H1 (cell line): ENCODE measurements around the gene CCNG1. TPM values are rescaled to one million over a fixed set of nuclear protein-coding genes. Genes with fewer than 3 reads are reported as not detected.

ENCODE experiments used
- CTCF ChIA-PET: fragments of 300-600 bp; sonication (Branson Sonifier 250); formaldehyde crosslinking; loops from one replicate; lab custom pipeline; 2021; ENCODE audit not compliant: partially characterized antibody; lab: Charles Lee
- POLR2A ChIA-PET: fragments of 300-600 bp; sonication (Branson Sonifier 250); formaldehyde crosslinking; loops from one replicate; lab custom pipeline; 2021; ENCODE audit warnings: inconsistent platforms; ENCODE audit not compliant: partially characterized antibody; lab: Charles Lee
- DNase-seq, 2 experiments: peaks; one replicate each; pipeline versions ENCODE4 v3.0.0 to v3.0.0-alpha.2; 2010 to 2022; ENCODE audit warnings: low spot score in 2 of 2, low read depth in 1 of 2, mixed read lengths in 1 of 2
- FAIRE-seq: peaks from 2 replicates; lab custom pipeline; 2011; peaks lifted over from hg19 to GRCh38; lab: Jason Lieb, UNC
- H2AFZ ChIP-seq: 2 replicates; pipeline ENCODE4 v1.8.1; 2012; ENCODE audit warnings: low read length, inconsistent platforms
- H2AK5ac ChIP-seq: 2 replicates; pipeline ENCODE4 v1.6.1; 2013; ENCODE audit warnings: low read depth, low read length
- H2BK120ac ChIP-seq: replicated peaks from 2 replicates; pipeline ENCODE3; 2013; ENCODE audit warnings: low read depth, low read length, inconsistent platforms
- H2BK12ac ChIP-seq: 2 replicates; pipeline ENCODE4 v1.6.1; 2013; ENCODE audit warnings: low read depth, low read length
- H2BK15ac ChIP-seq: 2 replicates; pipeline ENCODE4 v1.6.1; 2013; ENCODE audit warnings: low read length
- H2BK20ac ChIP-seq: 2 replicates; pipeline ENCODE4 v1.6.1; 2013; ENCODE audit warnings: low read length
- H2BK5ac ChIP-seq: 2 replicates; pipeline ENCODE4 v1.6.1; 2013; ENCODE audit warnings: low read depth, low read length
- H3K14ac ChIP-seq: 2 replicates; pipeline ENCODE4 v1.6.1; 2013; ENCODE audit warnings: inconsistent platforms; ENCODE audit not compliant: insufficient read length
- H3K18ac ChIP-seq: 2 replicates; pipeline ENCODE4 v1.6.1; 2013; ENCODE audit warnings: low read length; ENCODE audit errors: extremely low read depth
- H3K23ac ChIP-seq: 2 replicates; pipeline ENCODE4 v1.6.1; 2013; ENCODE audit warnings: inconsistent platforms; ENCODE audit not compliant: insufficient read length
- H3K23me2 ChIP-seq: 2 replicates; pipeline ENCODE4 v1.6.1; 2013; ENCODE audit warnings: low read depth, low read length
- H3K27ac ChIP-seq: 2 replicates; pipeline ENCODE4 v1.6.1; 2011; ENCODE audit warnings: low read depth, low read length, inconsistent platforms
- H3K27me3 ChIP-seq, 4 experiments: replicated peaks in 1 of 4; 1 replicate in 1 of 4; 2 replicates in 3 of 4; pipeline versions ENCODE4 v1.6.1 to v1.8.1; 2011 to 2013; ENCODE audit warnings: low read length in 3 of 4, mild to moderate bottlenecking in 3 of 4, inconsistent platforms in 2 of 4, mixed read lengths in 2 of 4, moderate library complexity in 1 of 4; ENCODE audit not compliant: control insufficient read depth in 3 of 4, insufficient read depth in 3 of 4; ENCODE audit errors: extremely low read depth in 1 of 4
- H3K36me3 ChIP-seq, 4 experiments: 2 replicates each; pipeline versions ENCODE4 v1.6.1 to v1.8.1; 2011 to 2013; ENCODE audit warnings: mild to moderate bottlenecking in 4 of 4, low read length in 3 of 4, moderate library complexity in 2 of 4, control low read depth in 1 of 4, inconsistent platforms in 1 of 4; ENCODE audit not compliant: insufficient read depth in 4 of 4, control insufficient read depth in 2 of 4
- H3K4ac ChIP-seq: replicated peaks from 2 replicates; pipeline ENCODE3; 2013; ENCODE audit warnings: low read length, low read depth, mixed read lengths, inconsistent platforms; ENCODE audit not compliant: insufficient read length
- H3K4me1 ChIP-seq, 4 experiments: replicated peaks in 1 of 4; 1 replicate in 1 of 4; 2 replicates in 3 of 4; pipeline versions ENCODE4 v1.6.1 to v1.8.1; 2011 to 2013; ENCODE audit warnings: low read length in 3 of 4, inconsistent platforms in 2 of 4, mixed read lengths in 1 of 4; ENCODE audit not compliant: insufficient read depth in 4 of 4, control insufficient read depth in 3 of 4
- H3K4me2 ChIP-seq, 2 experiments: 2 replicates each; pipeline versions ENCODE4 v1.6.1 to v1.8.1; 2011 to 2013; ENCODE audit warnings: low read depth in 2 of 2, low read length in 2 of 2, control low read depth in 1 of 2, inconsistent platforms in 1 of 2, mild to moderate bottlenecking in 1 of 2; ENCODE audit not compliant: insufficient read depth in 1 of 2
- H3K4me3 ChIP-seq, 4 experiments: fragments of 200-600, 300-600 bp in 1 of 4; sonication (generic), shearing (Covaris generic), sonication (Bioruptor Twin) in 1 of 4; 2 replicates each; pipeline versions ENCODE4 v1.5.1 to v1.8.1; 2011 to 2016; ENCODE audit warnings: low read length in 4 of 4, low read depth in 3 of 4, control low read depth in 2 of 4, inconsistent platforms in 2 of 4, mild to moderate bottlenecking in 2 of 4, mixed read lengths in 1 of 4, moderate library complexity in 1 of 4; ENCODE audit not compliant: insufficient read depth in 2 of 4; ENCODE audit errors: extremely low read depth in 1 of 4
- H3K56ac ChIP-seq: replicated peaks from 2 replicates; pipeline ENCODE3; 2013; ENCODE audit warnings: low read depth, mild to moderate bottlenecking, mixed read lengths, low read length, inconsistent platforms; ENCODE audit not compliant: insufficient read length
- H3K79me1 ChIP-seq: 2 replicates; pipeline ENCODE4 v1.6.1; 2013; ENCODE audit warnings: low read depth, low read length, control low read depth
- H3K79me2 ChIP-seq, 2 experiments: 2 replicates each; pipeline versions ENCODE4 v1.6.1 to v1.8.1; 2012 to 2013; ENCODE audit warnings: low read length in 2 of 2, mild to moderate bottlenecking in 2 of 2, inconsistent platforms in 1 of 2; ENCODE audit not compliant: insufficient read depth in 2 of 2, control insufficient read depth in 1 of 2
- H3K9ac ChIP-seq, 4 experiments: replicated peaks in 1 of 4; 1 replicate in 1 of 4; 2 replicates in 3 of 4; pipeline versions ENCODE4 v1.6.1 to v1.8.1; 2011 to 2013; ENCODE audit warnings: low read depth in 3 of 4, low read length in 3 of 4, control low read depth in 2 of 4, mild to moderate bottlenecking in 2 of 4, moderate library complexity in 2 of 4, inconsistent platforms in 1 of 4; ENCODE audit errors: extremely low read depth in 1 of 4
- H3K9me3 ChIP-seq, 2 experiments: 2 replicates each; pipeline versions ENCODE4 v1.6.1 to v1.8.1; 2012 to 2013; ENCODE audit warnings: mild to moderate bottlenecking in 2 of 2, moderate library complexity in 2 of 2, control low read depth in 1 of 2, inconsistent platforms in 1 of 2, low read depth in 1 of 2, low read length in 1 of 2, mixed read lengths in 1 of 2; ENCODE audit not compliant: insufficient read depth in 2 of 2
- H4K20me1 ChIP-seq, 2 experiments: replicated peaks in 1 of 2; 2 replicates each; pipeline versions ENCODE3 to v1.8.1; 2011 to 2013; ENCODE audit warnings: inconsistent platforms in 2 of 2, low read length in 2 of 2, mild to moderate bottlenecking in 1 of 2; ENCODE audit not compliant: insufficient read depth in 2 of 2, control insufficient read depth in 1 of 2
- H4K5ac ChIP-seq: 2 replicates; pipeline ENCODE4 v1.6.1; 2013; ENCODE audit warnings: low read length, low read depth, mixed read lengths, inconsistent platforms; ENCODE audit not compliant: insufficient read length
- H4K8ac ChIP-seq: 2 replicates; pipeline ENCODE4 v1.8.0; 2013; ENCODE audit warnings: mild to moderate bottlenecking, moderate library complexity, low read length, inconsistent platforms; ENCODE audit not compliant: insufficient read depth; ENCODE audit errors: extremely low read depth
- H4K91ac ChIP-seq: replicated peaks from 2 replicates; pipeline ENCODE3; 2013; ENCODE audit warnings: low read length, mixed read lengths, inconsistent platforms; ENCODE audit not compliant: insufficient read length
- BCL11A ChIP-seq, 2 experiments: IDR thresholded peaks; one replicate each; pipeline ENCODE4 v1.6.1; 2011; ENCODE audit warnings: low read depth in 2 of 2, low read length in 2 of 2, mild to moderate bottlenecking in 2 of 2
- CBX5 ChIP-seq: fragments of 300-800, 300-1000 bp; sonication (generic); IDR thresholded peaks from 2 replicates; pipeline ENCODE4 v1.7.1; 2016; ENCODE audit warnings: antibody characterized with exemption, low read length, low read depth
- CTBP2 ChIP-seq: IDR thresholded peaks from 2 replicates; pipeline ENCODE4 v1.7.0; 2011; ENCODE audit warnings: borderline replicate concordance, mild to moderate bottlenecking, moderate library complexity, mixed read lengths, low read length; ENCODE audit not compliant: insufficient read depth, insufficient read length
- JUN ChIP-seq: IDR thresholded peaks from 2 replicates; pipeline ENCODE4 v1.6.1; 2011; ENCODE audit warnings: low read depth, mild to moderate bottlenecking, improper control_type of control experiment, low read length
- SP4 ChIP-seq: IDR thresholded peaks from 2 replicates; pipeline ENCODE4 v1.6.1; 2012; ENCODE audit warnings: low read length, inconsistent platforms
- SRF ChIP-seq: IDR thresholded peaks from 2 replicates; pipeline ENCODE4 v1.6.1; 2011; ENCODE audit warnings: mild to moderate bottlenecking, low read depth, low read length, moderate library complexity
- SUZ12 ChIP-seq: fragments of 200-600 bp; sonication (generic); IDR thresholded peaks from 2 replicates; pipeline ENCODE4 v1.6.1; 2012; ENCODE audit warnings: mild to moderate bottlenecking, inconsistent platforms, low read length, moderate library complexity, mixed read lengths
- TAF1 ChIP-seq: IDR thresholded peaks from 2 replicates; pipeline ENCODE4 v1.6.1; 2011; ENCODE audit warnings: mild to moderate bottlenecking, low read depth, low read length
- TAF7 ChIP-seq: optimal IDR thresholded peaks from 2 replicates; pipeline ENCODE3; 2011; ENCODE audit warnings: low read depth, mild to moderate bottlenecking, inconsistent platforms, low read length, moderate library complexity, borderline replicate concordance
- TCF12 ChIP-seq: IDR thresholded peaks from 2 replicates; pipeline ENCODE4 v1.6.1; 2011; ENCODE audit warnings: low read depth, mild to moderate bottlenecking, low read length
- ZNF274 ChIP-seq: IDR thresholded peaks from 2 replicates; pipeline ENCODE4 v1.7.0; 2012; ENCODE audit warnings: low read length, borderline replicate concordance; ENCODE audit errors: extremely low read depth
- WGBS, 2 experiments: shearing (Covaris generic) in 1 of 2; methylation state at CpG; one replicate each; pipeline versions ENCODE4 v1.1.6 to v1.1.7; 2013 to 2015; ENCODE audit warnings: low lambda C conversion rate in 2 of 2, mixed read lengths in 2 of 2, inconsistent platforms in 1 of 2, low coverage in 1 of 2, missing lambda C conversion rate in 1 of 2; ENCODE audit not compliant: insufficient replicate concordance in 2 of 2, insufficient coverage in 1 of 2, insufficient read length in 1 of 2; ENCODE audit errors: extremely low coverage in 1 of 2, missing lambda C conversion rate in 1 of 2; 5-methylcytosine and 5-hydroxymethylcytosine counted together
- polyA plus RNA-seq, 7 experiments: library from polyadenylated mRNA; depleted of rRNA in 3 of 7; stranded (reverse) in 5 of 7; unstranded in 2 of 7; fragments of >200 nt in 5 of 7; fragments of 200-250 nt in 2 of 7; gene quantifications; 1 replicate in 5 of 7; 2 replicates in 1 of 7; 4 replicates in 1 of 7; pipeline versions ENCODE4 v1.2.1 to v1.2.3, GENCODE V29; 2011 to 2013; ENCODE audit warnings: missing spikeins in 2 of 7, mixed read lengths in 2 of 7
- total RNA-seq: library from RNA; stranded (reverse); fragmentation: NEBNext Ultra II Directional; extraction: Animal tissue kit (Norgen Biotek cat#: 25700); gene quantifications from 2 replicates; pipeline ENCODE4 v1.2.1, GENCODE V29; 2021

Gene CCNG1
- total and polyA plus RNA-seq, 2 of the 8 experiments (the other 6 are each of a cell fraction or from before 2014, with no cell fraction given), result 165 to 369 TPM

GRCh38 chr5:163475411-163475810, 38.0 kb downstream of the CCNG1 start:
- no peak for FAIRE-seq

More at GRCh38 chr5:163475411-163475810, 38.0 kb downstream of the CCNG1 start:
- Histone ChIP-seq H3K27me3 (no peaks in the 10 kb centered on the region), H3K4me2 (no peak overlapping the region)
- TF ChIP-seq ZNF274 (no peak), CTBP2 (no peak), TAF7 (no peak), TAF1 (no peak), BCL11A (IDR thresholded peaks at IDR 0.05; ENCODE audit: low read depth in 2 of 2, low read length in 2 of 2) (no peak), CBX5 (no peak), SUZ12 (no peak), TCF12 (no peak), SRF (no peak), SP4 (no peak), JUN (no peak)
- TF ChIP-seq, all 59 proteins: peak for 0
- Histone ChIP-seq H2BK20ac (no peak overlapping the region), H3K23me2 (no peaks in the 10 kb centered on the region), H3K9me3 (no peaks in the 10 kb centered on the region), H2BK12ac (no peak overlapping the region), H4K20me1 (peaks cover 0 to 1% of the 10 kb centered on the region in 2 experiments), H4K5ac (no peak overlapping the region), H3K36me3 (peaks cover 2 to 85% (median 56%) of the 10 kb centered on the region in 4 experiments), H3K23ac (no peak overlapping the region), H3K79me2 (no peaks in the 10 kb centered on the region), H3K4me1 (no peaks in the 10 kb centered on the region), H2AFZ (no peak overlapping the region), H3K56ac (no peak overlapping the region), H3K9ac (no peak overlapping the region), H2BK15ac (no peak overlapping the region), H3K14ac (no peak overlapping the region), H4K8ac (no peak overlapping the region), H3K27ac (no peak overlapping the region), H3K79me1 (no peaks in the 10 kb centered on the region), H3K4me3 (no peak overlapping the region), H2AK5ac (no peak overlapping the region), H3K4ac (no peak overlapping the region), H3K18ac (no peak overlapping the region), H4K91ac (no peak overlapping the region), H2BK5ac (no peak overlapping the region), H2BK120ac (no peak overlapping the region)
- CTCF ChIA-PET, result interaction anchor here (0.6 to 1.6 kb wide), 5 partner anchors 9 to 1007 kb away, joined by 3 to 4 read pairs (median 3); no protein-coding TSS in a partner anchor
- POLR2A ChIA-PET, result interaction anchor here (3.9 kb wide), 1 partner anchor 15 kb away, joined by 12 read pairs; the partner anchor contains the start of genes HMMR and NUDCD2
- 82% methylated on average over 2 of the region's 2 CpGs; no CpG with 5 or more reads in 1 of the 2 experiments for WGBS, 2 experiments
- DNase-seq, result no peak
